Kidney (tissue), 22 donors: ENCODE results near the gene SFT2D1. TPM values are rescaled to one million over a fixed set of nuclear protein-coding genes. Genes with fewer than 3 reads are reported as not detected.

Experiments used
- DNase-seq, 5 donors: peaks; one replicate each; pipeline ENCODE4 v3.0.0-alpha.2; 2013 to 2020
- FAIRE-seq: peaks from 2 replicates; lab custom pipeline; 2012; peaks lifted over from hg19 to GRCh38; lab: Jason Lieb, UNC
- H3K27ac ChIP-seq, 2 donors: one replicate each; pipeline ENCODE4 v1.7.0; 2013; ENCODE audit warnings: low read depth in 2 of 2, low read length in 2 of 2, inconsistent platforms in 1 of 2
- H3K27me3 ChIP-seq: one replicate; pipeline ENCODE4 v1.7.1; 2013; ENCODE audit warnings: low read length, inconsistent platforms; ENCODE audit not compliant: control insufficient read depth, insufficient read depth
- H3K36me3 ChIP-seq, 3 donors: one replicate each; pipeline versions ENCODE4 v1.7.0 to v1.7.1; 2013; ENCODE audit warnings: low read length in 3 of 3, control low read depth in 1 of 3, inconsistent platforms in 1 of 3; ENCODE audit not compliant: insufficient read depth in 3 of 3, control insufficient read depth in 2 of 3
- H3K4me1 ChIP-seq, 3 donors: one replicate each; pipeline versions ENCODE4 v1.7.0 to v1.7.1; 2013; ENCODE audit warnings: low read length in 3 of 3, inconsistent platforms in 1 of 3, low read depth in 1 of 3; ENCODE audit not compliant: control insufficient read depth in 2 of 3, insufficient read depth in 2 of 3
- H3K4me3 ChIP-seq, 3 donors: one replicate each; pipeline versions ENCODE4 v1.7.0 to v1.8.1; 2013; ENCODE audit warnings: low read length in 3 of 3, control low read depth in 1 of 3, inconsistent platforms in 1 of 3
- H3K9ac ChIP-seq, 3 donors: one replicate each; pipeline versions ENCODE4 v1.7.0 to v1.7.1; 2013; ENCODE audit warnings: low read length in 3 of 3, control low read depth in 1 of 3, inconsistent platforms in 1 of 3
- H3K9me3 ChIP-seq, 3 donors: one replicate each; pipeline versions ENCODE4 v1.7.0 to v1.7.1; 2013; ENCODE audit warnings: low read length in 3 of 3, control low read depth in 1 of 3, inconsistent platforms in 1 of 3; ENCODE audit not compliant: control insufficient read depth in 2 of 3, insufficient read depth in 1 of 3
- intact Hi-C: fragments of 100-400 bp; cut with DNase I; formaldehyde crosslinking; loops from one replicate; pipeline ENCODE4 v1.11.1; 2022
- long read RNA-seq, 10 donors: library from polyadenylated mRNA in 1 of 10; unstranded in 1 of 10; transcript quantifications; one replicate each; pipeline ENCODE4 v2.0.0 and lab custom pipeline, GENCODE V29; 2021 to 2026
- polyA plus RNA-seq: library from polyadenylated mRNA; stranded (reverse); fragments of 350-450 nt; fragmentation: Illumina TruSeq; extraction: RNeasy Lipid Tissue Mini Kit (QIAGEN cat#74804); gene quantifications from one replicate; pipeline ENCODE4 v1.2.3, GENCODE V29; 2014; ENCODE audit warnings: low read depth, low replicate concordance; ENCODE audit not compliant: insufficient read depth
- total RNA-seq: library from RNA; stranded (reverse); fragmentation: NEBNext Ultra II Directional; extraction: Animal tissue kit (Norgen Biotek cat#: 25700); gene quantifications from one replicate; pipeline ENCODE4 v1.2.1, GENCODE V29; 2021
- TF ChIP-seq, protein P1 (sequence below): IDR thresholded peaks from 3 replicates; pipeline ENCODE4 v1.5.1; 2012; ENCODE audit warnings: mild to moderate bottlenecking, moderate library complexity, borderline replicate concordance; ENCODE audit not compliant: insufficient read depth; ENCODE audit errors: extremely low read depth
- donor health status: control.
- donor health status: control.
- donor health status: control.
- donor health status: control.
- donor health status: control.
- donor health status: DM: yes; HTN: yes; CAD: no.
- donor health status: Normal renal cell carcinoma (clear cell type).

SFT2D1 gene
- total RNA-seq (48.3 TPM), polyA plus RNA-seq (73.2 TPM)
- long read RNA-seq, donor 1, transcript SFT2D1-201 (8 exons, 1,079 nt), result major isoform, 31 of 48 reads
- long read RNA-seq, donor 1, partial matches to known transcripts, result 5 of 48 reads
- long read RNA-seq, donor 1, other reads (novel, unspliced or antisense), result 9 of 48 reads
- long read RNA-seq, donor 2, transcript SFT2D1-201 (8 exons, 1,079 nt), result major isoform, 46 of 100 reads
- long read RNA-seq, donor 2, partial matches to known transcripts, result 36 of 100 reads
- long read RNA-seq, donor 2, other reads (novel, unspliced or antisense), result 16 of 100 reads
- long read RNA-seq, donor 3, transcript SFT2D1-201 (8 exons, 1,079 nt), result major isoform, 63 of 108 reads
- long read RNA-seq, donor 3, partial matches to known transcripts, result 31 of 108 reads
- long read RNA-seq, donor 3, other reads (novel, unspliced or antisense), result 12 of 108 reads
- long read RNA-seq, donor 4, transcript SFT2D1-201 (8 exons, 1,079 nt), result major isoform, 34 of 47 reads
- long read RNA-seq, donor 4, partial matches to known transcripts, result 0 of 47 reads
- long read RNA-seq, donor 4, other reads (novel, unspliced or antisense), result 9 of 47 reads
- long read RNA-seq, donor 5, partial matches to known transcripts, result 0 of 4 reads
- long read RNA-seq, donor 5, other reads (novel, unspliced or antisense), result 0 of 4 reads
- long read RNA-seq, donor 6, transcript SFT2D1-201 (8 exons, 1,079 nt), result major isoform, 69 of 142 reads
- long read RNA-seq, donor 6, partial matches to known transcripts, result 46 of 142 reads
- long read RNA-seq, donor 6, other reads (novel, unspliced or antisense), result 25 of 142 reads
- long read RNA-seq, donor 7, transcript SFT2D1-201 (8 exons, 1,079 nt), result major isoform, 47 of 59 reads
- long read RNA-seq, donor 7, partial matches to known transcripts, result 0 of 59 reads
- long read RNA-seq, donor 7, other reads (novel, unspliced or antisense), result 12 of 59 reads
- long read RNA-seq, donor 8, transcript SFT2D1-201 (8 exons, 1,079 nt), result major isoform, 48 of 83 reads
- long read RNA-seq, donor 8, partial matches to known transcripts, result 12 of 83 reads
- long read RNA-seq, donor 8, other reads (novel, unspliced or antisense), result 22 of 83 reads
- long read RNA-seq, donor 9, transcript SFT2D1-201 (8 exons, 1,079 nt), result major isoform, 29 of 53 reads
- long read RNA-seq, donor 9, partial matches to known transcripts, result 11 of 53 reads
- long read RNA-seq, donor 9, other reads (novel, unspliced or antisense), result 13 of 53 reads
- long read RNA-seq, donor 10, transcript SFT2D1-201 (8 exons, 1,079 nt), result major isoform, 34 of 71 reads
- long read RNA-seq, donor 10, partial matches to known transcripts, result 21 of 71 reads
- long read RNA-seq, donor 10, other reads (novel, unspliced or antisense), result 14 of 71 reads

GRCh38 chr6:166342349-166343149 is at the start of gene SFT2D1:
TSS of gene SFT2D1 (minus strand) at chr6:166342545. CDS start at chr6:166342481, 64 bp downstream.
- Histone ChIP-seq H3K9me3 (no peaks in the 10 kb centered on the region), H3K4me1 (peaks cover 3 to 24% (median 9%) of the 10 kb centered on the region in 3 donors), H3K27ac (peak within 1 kb of the TSS; percentile 91 to 93), H3K9ac (peak within 1 kb of the TSS; percentile 70 to 96 (median 91)), H3K4me3 (peak within 1 kb of the TSS; percentile 81 to 95 (median 84)), H3K36me3 (peaks cover 0 to 6% (median 0%) of the 10 kb centered on the region in 3 donors), H3K27me3 (no peaks in the 10 kb centered on the region)
- no peak for FAIRE-seq
- intact Hi-C loops, result no loop called here
- DNase-seq, result peak; percentile 90 to 95 (median 92)
- TF ChIP-seq, protein P1, sequence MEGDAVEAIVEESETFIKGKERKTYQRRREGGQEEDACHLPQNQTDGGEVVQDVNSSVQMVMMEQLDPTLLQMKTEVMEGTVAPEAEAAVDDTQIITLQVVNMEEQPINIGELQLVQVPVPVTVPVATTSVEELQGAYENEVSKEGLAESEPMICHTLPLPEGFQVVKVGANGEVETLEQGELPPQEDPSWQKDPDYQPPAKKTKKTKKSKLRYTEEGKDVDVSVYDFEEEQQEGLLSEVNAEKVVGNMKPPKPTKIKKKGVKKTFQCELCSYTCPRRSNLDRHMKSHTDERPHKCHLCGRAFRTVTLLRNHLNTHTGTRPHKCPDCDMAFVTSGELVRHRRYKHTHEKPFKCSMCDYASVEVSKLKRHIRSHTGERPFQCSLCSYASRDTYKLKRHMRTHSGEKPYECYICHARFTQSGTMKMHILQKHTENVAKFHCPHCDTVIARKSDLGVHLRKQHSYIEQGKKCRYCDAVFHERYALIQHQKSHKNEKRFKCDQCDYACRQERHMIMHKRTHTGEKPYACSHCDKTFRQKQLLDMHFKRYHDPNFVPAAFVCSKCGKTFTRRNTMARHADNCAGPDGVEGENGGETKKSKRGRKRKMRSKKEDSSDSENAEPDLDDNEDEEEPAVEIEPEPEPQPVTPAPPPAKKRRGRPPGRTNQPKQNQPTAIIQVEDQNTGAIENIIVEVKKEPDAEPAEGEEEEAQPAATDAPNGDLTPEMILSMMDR, result no peak

- TF ChIP-seq, protein P1, result no peak
- FAIRE-seq (no peak), DNase-seq (no peak)
- intact Hi-C loops, result no loop called here
- Histone ChIP-seq H3K27ac (peak overlapping the region in 1 of 2 donors; percentile 71), H3K4me3 (no peak overlapping the region), H3K9me3 (no peaks in the 10 kb centered on the region), H3K4me1 (peaks cover 0 to 19% (median 5%) of the 10 kb centered on the region in 3 donors), H3K9ac (no peak overlapping the region), H3K36me3 (no peaks in the 10 kb centered on the region), H3K27me3 (no peaks in the 10 kb centered on the region)
These were observed 46.8 kb upstream of the SFT2D1 start for GRCh38 chr6:166389119-166389518.
